Lung (tissue), 12 donors: ENCODE measurements around the gene PRIM1. TPM values are rescaled to one million over a fixed set of nuclear protein-coding genes. Genes with fewer than 3 reads are reported as not detected.
A peak's percentile ranks its signal among the peaks of the same experiment; 100 is the strongest.

Experiments
- ATAC-seq: fragments of 200-7000 bp; cut with Tn5 transposase; one replicate; pipeline ENCODE4 v1.9.1; 2020; ENCODE audit warnings: moderate number of reproducible peaks; ENCODE audit not compliant: insufficient read depth, low FRiP score
- DNase-seq, 3 donors: peaks; one replicate each; pipeline ENCODE4 v3.0.0-alpha.2; 2013 to 2017
- H3K27ac ChIP-seq, 2 donors: one replicate each; pipeline ENCODE4 v1.5.1; 2013; ENCODE audit warnings: mild to moderate bottlenecking in 2 of 2, moderate library complexity in 2 of 2, control low read depth in 1 of 2, inconsistent platforms in 1 of 2, low read depth in 1 of 2, low read length in 1 of 2
- H3K27me3 ChIP-seq, 3 donors: one replicate each; pipeline ENCODE4 v1.5.1; 2013; ENCODE audit warnings: low read length in 2 of 3; ENCODE audit not compliant: control insufficient read depth in 3 of 3, insufficient read depth in 3 of 3
- H3K36me3 ChIP-seq, 4 donors: one replicate each; pipeline ENCODE4 v1.5.1; 2013; ENCODE audit warnings: low read length in 4 of 4, mild to moderate bottlenecking in 1 of 4, moderate library complexity in 1 of 4; ENCODE audit not compliant: control insufficient read depth in 4 of 4, insufficient read depth in 4 of 4
- H3K4me1 ChIP-seq, 5 donors: one replicate each; pipeline ENCODE4 v1.5.1; 2013; ENCODE audit warnings: low read length in 5 of 5, mild to moderate bottlenecking in 2 of 5, moderate library complexity in 1 of 5; ENCODE audit not compliant: control insufficient read depth in 5 of 5, insufficient read depth in 5 of 5
- H3K4me3 ChIP-seq: one replicate; pipeline ENCODE4 v1.5.1; 2013; ENCODE audit warnings: mild to moderate bottlenecking, control low read depth, moderate library complexity
- H3K9ac ChIP-seq, 2 donors: one replicate each; pipeline ENCODE4 v1.5.1; 2013; ENCODE audit warnings: low read length in 2 of 2, control low read depth in 1 of 2; ENCODE audit not compliant: insufficient read depth in 1 of 2
- H3K9me3 ChIP-seq, 4 donors: one replicate each; pipeline ENCODE4 v1.5.1; 2013; ENCODE audit warnings: low read length in 3 of 4, mild to moderate bottlenecking in 1 of 4, moderate library complexity in 1 of 4; ENCODE audit not compliant: control insufficient read depth in 4 of 4, insufficient read depth in 3 of 4
- WGBS, 2 donors: extraction: QIAGEN DNeasy Blood & Tissue Kit; methylation state at CpG; one replicate each; pipeline ENCODE4 v1.1.7; 2013; 5-methylcytosine and 5-hydroxymethylcytosine counted together
- polyA plus RNA-seq, 2 donors: library from polyadenylated mRNA; stranded (reverse); fragments of 200-250 nt; gene quantifications; one replicate each; pipeline ENCODE4 v1.2.1, GENCODE V29; 2013
- total RNA-seq, 2 donors: library from RNA; depleted of rRNA in 1 of 2; stranded (reverse); fragments of >200 nt in 1 of 2; gene quantifications; one replicate each; pipeline ENCODE4 v1.2.1, GENCODE V29; 2014 to 2021
- TF ChIP-seq, protein P1 (sequence below): IDR thresholded peaks from 2 replicates; pipeline ENCODE4 v1.5.1; 2012; ENCODE audit warnings: mild to moderate bottlenecking; ENCODE audit errors: control extremely low read depth, extremely low read depth
- donor health status: control.
- donor health status: control.
- donor health status: Bipolar disorder and iron deficiency.
- donor health status: healthy.
- donor health status: DM: yes; HTN: yes; CAD: no.

Gene PRIM1
- total and polyA plus RNA-seq, 4 donors, result 3.1 to 9.9 (median 5.0) TPM

GRCh38 chr12:56687223-56688128, 64.6 kb downstream of the PRIM1 start:
- H3K36me3 ChIP-seq, result peaks cover 0 to 7% (median 2%) of the 10 kb centered on the region in 4 donors
- peak overlapping the region; percentile 89 to 97 for H3K9ac ChIP-seq
- peak overlapping the region; percentile 98 to 99 for H3K27ac ChIP-seq
- WGBS, 2 donors, result 0 to 1% methylated on average over 62 of the region's 62 CpGs
- H3K27me3 ChIP-seq, result no peaks in the 10 kb centered on the region
- DNase-seq, result peak; percentile 56 to 60 (median 59)
- TF ChIP-seq, protein P1, sequence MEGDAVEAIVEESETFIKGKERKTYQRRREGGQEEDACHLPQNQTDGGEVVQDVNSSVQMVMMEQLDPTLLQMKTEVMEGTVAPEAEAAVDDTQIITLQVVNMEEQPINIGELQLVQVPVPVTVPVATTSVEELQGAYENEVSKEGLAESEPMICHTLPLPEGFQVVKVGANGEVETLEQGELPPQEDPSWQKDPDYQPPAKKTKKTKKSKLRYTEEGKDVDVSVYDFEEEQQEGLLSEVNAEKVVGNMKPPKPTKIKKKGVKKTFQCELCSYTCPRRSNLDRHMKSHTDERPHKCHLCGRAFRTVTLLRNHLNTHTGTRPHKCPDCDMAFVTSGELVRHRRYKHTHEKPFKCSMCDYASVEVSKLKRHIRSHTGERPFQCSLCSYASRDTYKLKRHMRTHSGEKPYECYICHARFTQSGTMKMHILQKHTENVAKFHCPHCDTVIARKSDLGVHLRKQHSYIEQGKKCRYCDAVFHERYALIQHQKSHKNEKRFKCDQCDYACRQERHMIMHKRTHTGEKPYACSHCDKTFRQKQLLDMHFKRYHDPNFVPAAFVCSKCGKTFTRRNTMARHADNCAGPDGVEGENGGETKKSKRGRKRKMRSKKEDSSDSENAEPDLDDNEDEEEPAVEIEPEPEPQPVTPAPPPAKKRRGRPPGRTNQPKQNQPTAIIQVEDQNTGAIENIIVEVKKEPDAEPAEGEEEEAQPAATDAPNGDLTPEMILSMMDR, result no peak
- H3K4me1 ChIP-seq, result peaks cover 0 to 20% (median 4%) of the 10 kb centered on the region in 5 donors
- ATAC-seq, result peak; percentile 23
- H3K4me3 ChIP-seq, result peak overlapping the region; percentile 64
- no peaks in the 10 kb centered on the region for H3K9me3 ChIP-seq

- peak overlapping the region in 1 of 2 donors; percentile 83 for H3K27ac ChIP-seq
- WGBS, 2 donors, result 24 to 42% methylated on average over 8 of the region's 8 CpGs
- TF ChIP-seq, protein P1, result no peak
- H3K9me3 ChIP-seq, result no peaks in the 10 kb centered on the region
- peaks cover 7 to 13% (median 9%) of the 10 kb centered on the region in 4 donors for H3K36me3 ChIP-seq
- H3K9ac ChIP-seq, result peak overlapping the region in 1 of 2 donors; percentile 62
- no peak overlapping the region for H3K4me3 ChIP-seq
- H3K4me1 ChIP-seq, result peaks cover 0 to 20% (median 10%) of the 10 kb centered on the region in 5 donors
- DNase-seq (no peak), ATAC-seq (no peak)
- H3K27me3 ChIP-seq, result no peaks in the 10 kb centered on the region
These were observed 67.3 kb downstream of the PRIM1 start for GRCh38 chr12:56684745-56685359.

DNA sequence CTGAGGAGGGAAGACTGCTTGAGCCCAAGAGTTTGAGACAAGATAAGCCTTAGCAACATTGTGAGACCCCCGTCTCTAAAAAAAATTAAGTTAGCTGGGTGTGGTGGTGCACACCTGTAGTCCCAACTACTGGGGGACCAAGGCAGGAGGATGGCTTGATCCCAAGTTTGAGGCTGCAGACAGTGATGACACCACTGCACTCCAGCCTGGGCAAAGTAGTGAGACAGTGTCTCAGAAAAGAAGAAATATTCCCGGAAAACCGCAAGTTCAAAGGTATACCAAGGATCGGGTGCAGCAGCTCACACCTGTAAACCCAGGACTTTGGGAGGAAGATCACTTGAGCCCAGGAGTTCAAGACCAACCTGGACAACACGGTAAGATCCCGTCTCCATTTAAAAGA, 69.8 kb downstream of the PRIM1 start:
- Histone ChIP-seq H3K36me3 (peaks cover 5 to 15% (median 8%) of the 10 kb centered on the region in 4 donors), H3K9me3 (no peaks in the 10 kb centered on the region), H3K4me3 (no peak overlapping the region), H3K4me1 (peaks cover 0 to 15% (median 6%) of the 10 kb centered on the region in 5 donors), H3K9ac (no peak overlapping the region), H3K27me3 (no peaks in the 10 kb centered on the region), H3K27ac (no peak overlapping the region)
- 93% methylated on average over 6 of the region's 6 CpGs for WGBS, 2 donors
- TF ChIP-seq, protein P1, result no peak
- ATAC-seq (no peak), DNase-seq (no peak)

Other genes starting within 250 kb of the PRIM1 start
- 10 to 100 TPM; 56.3 to 71.0 TPM for gene RBMS2, start 230.5 kb downstream of the PRIM1 start, total RNA-seq
- 10 to 100 TPM; 16.3 to 29.1 TPM for gene RBMS2, start 230.5 kb downstream of the PRIM1 start, polyA plus RNA-seq
- 10 to 100 TPM; 81.4 to 92.0 TPM for gene BAZ2A, start 122.0 kb downstream of the PRIM1 start, total RNA-seq
- gene BAZ2A, start 122.0 kb downstream of the PRIM1 start, polyA plus RNA-seq, result 10 to 100 TPM; 31.3 to 39.6 TPM
- 100 to 1,000 TPM; 249 to 529 TPM for gene ATP5F1B, start 106.3 kb downstream of the PRIM1 start, total RNA-seq
- 100 to 1,000 TPM; 216 to 537 TPM for gene ATP5F1B, start 106.3 kb downstream of the PRIM1 start, polyA plus RNA-seq
- gene PTGES3, start 64.0 kb downstream of the PRIM1 start, total RNA-seq, result 100 to 1,000 TPM; 155 to 180 TPM
- 100 to 1,000 TPM in 1 of 2 donors, 10 to 100 TPM in 1; 88.6 to 149 TPM for gene PTGES3, start 64.0 kb downstream of the PRIM1 start, polyA plus RNA-seq
- gene NACA, start 27.0 kb downstream of the PRIM1 start, total RNA-seq, result 1,000 to 10,000 TPM in 1 of 2 donors, 100 to 1,000 TPM in 1; 488 to 1,240 TPM
- gene NACA, start 27.0 kb downstream of the PRIM1 start, polyA plus RNA-seq, result 1,000 to 10,000 TPM; 1,081 to 1,734 TPM
- gene HSD17B6, start 11.0 kb upstream of the PRIM1 start, total RNA-seq, result 100 to 1,000 TPM in 1 of 2 donors, 10 to 100 TPM in 1; 34.3 to 107 TPM
- gene HSD17B6, start 11.0 kb upstream of the PRIM1 start, polyA plus RNA-seq, result 10 to 100 TPM; 10.7 to 45.3 TPM
- not detected for gene SDR9C7, start 182.1 kb upstream of the PRIM1 start, total RNA-seq
- not detected for gene SDR9C7, start 182.1 kb upstream of the PRIM1 start, polyA plus RNA-seq
- gene RDH16, start 205.3 kb upstream of the PRIM1 start, total RNA-seq, result under 1 TPM; 0.31 to 0.68 TPM
- gene RDH16, start 205.3 kb upstream of the PRIM1 start, polyA plus RNA-seq, result under 1 TPM; 0.11 to 0.45 TPM